Astrocyte (in vitro differentiated cells and primary cell): Measurements from ENCODE around the gene FAM53B. TPM values are rescaled to one million over a fixed set of nuclear protein-coding genes. Genes with fewer than 3 reads are reported as not detected.

ENCODE experiments used
- DNase-seq: peaks from one replicate; pipeline ENCODE4 v3.0.0-alpha.2; 2010; ENCODE audit warnings: low read depth
- FAIRE-seq: peaks from 2 replicates; lab custom pipeline; 2011; peaks lifted over from hg19 to GRCh38; lab: Jason Lieb, UNC
- H2AFZ ChIP-seq: 2 replicates; pipeline ENCODE4 v1.6.0; 2012; ENCODE audit warnings: low read depth, low read length, inconsistent platforms
- H3K27ac ChIP-seq: 2 replicates; pipeline ENCODE4 v1.5.1; 2011; ENCODE audit warnings: low read depth, low read length, inconsistent platforms
- H3K27me3 ChIP-seq: 2 replicates; pipeline ENCODE4 v1.6.0; 2011; ENCODE audit warnings: low read length, inconsistent platforms; ENCODE audit not compliant: insufficient read depth
- H3K36me3 ChIP-seq: 2 replicates; pipeline ENCODE4 v1.5.1; 2011; ENCODE audit warnings: low read length, inconsistent platforms; ENCODE audit not compliant: insufficient read depth
- H3K4me1 ChIP-seq: 2 replicates; pipeline ENCODE4 v1.5.1; 2011; ENCODE audit warnings: low read length, inconsistent platforms; ENCODE audit not compliant: insufficient read depth
- H3K4me2 ChIP-seq: 2 replicates; pipeline ENCODE4 v1.6.0; 2012; ENCODE audit warnings: low read length, inconsistent platforms
- H3K4me3 ChIP-seq: 2 replicates; pipeline ENCODE4 v1.5.1; 2011; ENCODE audit warnings: low read depth, mild to moderate bottlenecking, low read length, inconsistent platforms; ENCODE audit not compliant: insufficient read depth
- H3K79me2 ChIP-seq: 2 replicates; pipeline ENCODE4 v1.6.0; 2012; ENCODE audit warnings: mild to moderate bottlenecking, low read length, inconsistent platforms; ENCODE audit not compliant: insufficient read depth
- H3K9ac ChIP-seq: 2 replicates; pipeline ENCODE4 v1.6.0; 2012; ENCODE audit warnings: mild to moderate bottlenecking, low read length, inconsistent platforms
- H3K9me3 ChIP-seq: 2 replicates; pipeline ENCODE4 v1.5.1; 2012; ENCODE audit warnings: low read depth, mild to moderate bottlenecking, low read length, inconsistent platforms; ENCODE audit not compliant: insufficient read depth
- H4K20me1 ChIP-seq: 2 replicates; pipeline ENCODE4 v1.6.0; 2012; ENCODE audit warnings: low read length, inconsistent platforms; ENCODE audit not compliant: insufficient read depth
- H3K27ac Mint-ChIP-seq: one replicate; pipeline ENCODE4 v1.8.0; 2021; ENCODE audit warnings: mild to moderate bottlenecking, mixed read lengths; ENCODE audit not compliant: unreplicated experiment
- H3K27me3 Mint-ChIP-seq: one replicate; pipeline ENCODE4 v1.8.0; 2021; ENCODE audit warnings: low read depth, mixed read lengths; ENCODE audit not compliant: unreplicated experiment
- H3K36me3 Mint-ChIP-seq: one replicate; pipeline ENCODE4 v1.8.0; 2021; ENCODE audit warnings: low read depth, mixed read lengths; ENCODE audit not compliant: unreplicated experiment
- H3K4me1 Mint-ChIP-seq: one replicate; pipeline ENCODE4 v1.8.0; 2021; ENCODE audit warnings: low read depth, mixed read lengths; ENCODE audit not compliant: unreplicated experiment
- H3K4me3 Mint-ChIP-seq: one replicate; pipeline ENCODE4 v1.8.0; 2021; ENCODE audit warnings: mild to moderate bottlenecking, moderate library complexity, mixed read lengths; ENCODE audit not compliant: unreplicated experiment
- H3K9me3 Mint-ChIP-seq: one replicate; pipeline ENCODE4 v1.8.0; 2021; ENCODE audit warnings: mild to moderate bottlenecking, mixed read lengths; ENCODE audit not compliant: unreplicated experiment
- CTCF ChIP-seq: IDR thresholded peaks from 2 replicates; pipeline ENCODE4 v1.5.1; 2011; ENCODE audit warnings: low read depth, mild to moderate bottlenecking, inconsistent platforms, low read length, moderate library complexity; ENCODE audit not compliant: insufficient read depth
- EZH2 ChIP-seq: IDR thresholded peaks from 2 replicates; pipeline ENCODE4 v1.6.1; 2012; ENCODE audit warnings: mild to moderate bottlenecking, low read length, inconsistent platforms; ENCODE audit not compliant: insufficient read depth
- total RNA-seq: library from RNA; stranded (reverse); gene quantifications from 2 replicates; pipeline ENCODE4 v1.2.1, GENCODE V29; 2021

FAM53B gene
- total RNA-seq, 1 donor from 2014 or later, result 12.9 TPM

GRCh38 chr10:124624006-124624405 is 120.2 kb downstream of the FAM53B start:
- DNase-seq, result no peak
- Histone ChIP-seq H3K9me3 (no peaks in the 10 kb centered on the region), H3K36me3 (no peaks in the 10 kb centered on the region), H3K79me2 (no peaks in the 10 kb centered on the region), H2AFZ (no peak overlapping the region), H3K4me1 (no peaks in the 10 kb centered on the region), H3K4me3 (no peak overlapping the region), H3K27ac (no peak overlapping the region), H4K20me1 (peaks cover 36% of the 10 kb centered on the region), H3K9ac (no peak overlapping the region), H3K27me3 (no peaks in the 10 kb centered on the region), H3K4me2 (no peak overlapping the region)
- FAIRE-seq, result no peak
- Mint-ChIP-seq H3K9me3 (no peaks in the 10 kb centered on the region), H3K4me3 (no peak overlapping the region), H3K27me3 (peaks cover 3% of the 10 kb centered on the region), H3K36me3 (peaks cover 6% of the 10 kb centered on the region), H3K4me1 (peaks cover 9% of the 10 kb centered on the region), H3K27ac (no peak overlapping the region)
- TF ChIP-seq EZH2 (no peak), CTCF (no peak)

- FAIRE-seq, result no peak
- no peak overlapping the region for H2AFZ ChIP-seq
- no peaks in the 10 kb centered on the region for H3K4me1 ChIP-seq
- H3K9ac ChIP-seq, result no peak overlapping the region
- H3K27ac Mint-ChIP-seq, result no peak overlapping the region
- H3K27me3 Mint-ChIP-seq, result peaks cover 3% of the 10 kb centered on the region
- peaks cover 32% of the 10 kb centered on the region for H4K20me1 ChIP-seq
- no peaks in the 10 kb centered on the region for H3K9me3 Mint-ChIP-seq
- no peak overlapping the region for H3K4me2 ChIP-seq
- H3K4me3 ChIP-seq, result no peak overlapping the region
- peaks cover 6% of the 10 kb centered on the region for H3K36me3 Mint-ChIP-seq
- peaks cover 11% of the 10 kb centered on the region for H3K4me1 Mint-ChIP-seq
- no peaks in the 10 kb centered on the region for H3K36me3 ChIP-seq
- TF ChIP-seq EZH2, result no peak
- no peak for TF ChIP-seq CTCF
- H3K9me3 ChIP-seq, result no peaks in the 10 kb centered on the region
- no peaks in the 10 kb centered on the region for H3K27me3 ChIP-seq
- no peak overlapping the region for H3K4me3 Mint-ChIP-seq
- no peak overlapping the region for H3K27ac ChIP-seq
- no peaks in the 10 kb centered on the region for H3K79me2 ChIP-seq
- no peak for DNase-seq
These were observed 121.2 kb downstream of the FAM53B start for GRCh38 chr10:124622866-124623536.

- TF ChIP-seq EZH2 (no peak), CTCF (no peak)
- Mint-ChIP-seq H3K27ac (no peak overlapping the region), H3K4me1 (peaks cover 11% of the 10 kb centered on the region)
These were observed 122.0 kb downstream of the FAM53B start for GRCh38 chr10:124622158-124622557.

More at GRCh38 chr10:124622158-124622557, 122.0 kb downstream of the FAM53B start:
- Histone ChIP-seq H3K4me2 (no peak overlapping the region), H3K79me2 (no peaks in the 10 kb centered on the region), H3K9ac (no peak overlapping the region), H4K20me1 (peaks cover 24% of the 10 kb centered on the region), H3K27me3 (no peaks in the 10 kb centered on the region), H3K27ac (no peak overlapping the region), H3K9me3 (no peaks in the 10 kb centered on the region), H3K4me3 (no peak overlapping the region), H3K36me3 (no peaks in the 10 kb centered on the region), H2AFZ (no peak overlapping the region), H3K4me1 (no peaks in the 10 kb centered on the region)
- DNase-seq (no peak), FAIRE-seq (no peak)
- Mint-ChIP-seq H3K27me3 (peaks cover 3% of the 10 kb centered on the region), H3K36me3 (peaks cover 6% of the 10 kb centered on the region), H3K9me3 (no peaks in the 10 kb centered on the region), H3K4me3 (no peak overlapping the region)
